ENCODE measurements around the gene IPO7.

- no peak for TF ChIP-seq CTCF (IDR thresholded peaks at IDR 0.05)
- TF ChIP-seq POLR2AphosphoS5 (IDR thresholded peaks at IDR 0.05) = no peak
- no peak for TF ChIP-seq POLR2A (IDR thresholded peaks at IDR 0.05)
- TF ChIP-seq EP300 (IDR thresholded peaks at IDR 0.05) = no peak
These were observed 89.0 kb downstream of the IPO7 start for GRCh38 chr11:9473408-9473807.
